HG03108 (cell line): Measurements from ENCODE around the gene DDIAS.
"Not testable (repeated sequence)": the region's sequence is repeated elsewhere in the genome, so short reads cannot be mapped to it uniquely, and the experiment has no call there.

Experiments
- ATAC-seq: cut with Tn5 transposase; IDR thresholded peaks from one replicate; pipeline ENCODE4 v1.9.1; 2021; ENCODE audit warnings: moderate library complexity; ENCODE audit not compliant: unreplicated experiment

Gene DDIAS

GRCh38 chr11:82922396-82923173, 21.0 kb downstream of the DDIAS start:
- ATAC-seq, result not testable (repeated sequence)

DNA sequence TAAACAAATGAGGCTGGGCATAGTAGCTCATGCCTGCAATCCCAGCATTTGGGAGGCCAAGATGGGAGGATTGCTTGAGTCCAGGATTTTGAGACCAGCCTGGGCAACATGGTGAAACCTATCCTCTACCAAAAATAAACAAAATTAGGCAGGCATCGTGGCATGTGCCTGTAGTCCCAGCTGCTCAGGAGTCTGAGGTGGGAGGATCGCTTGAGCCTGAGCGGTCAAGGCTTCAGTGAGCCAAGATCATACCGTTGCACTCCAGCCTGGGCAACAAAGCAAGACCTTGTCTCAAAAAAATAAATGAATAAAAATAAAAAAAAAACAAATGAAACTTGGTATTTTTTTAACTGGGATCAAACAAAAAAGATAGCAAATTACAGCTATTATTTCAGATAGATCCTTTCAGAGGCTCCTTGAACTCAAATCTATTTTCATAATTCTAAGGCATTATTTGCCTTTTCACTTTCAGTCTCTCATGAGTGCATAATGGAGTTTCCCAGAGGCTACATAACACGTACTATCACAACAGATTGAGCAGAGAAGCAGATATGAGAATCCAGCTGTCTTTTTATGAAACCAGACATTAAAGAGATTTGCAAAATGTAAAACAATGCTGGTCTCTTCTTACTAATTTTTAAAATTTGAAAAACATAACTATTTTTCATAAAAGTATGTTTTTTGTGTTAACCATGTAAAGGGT, 23.1 kb downstream of the DDIAS start:
- ATAC-seq, result no peak

DNA sequence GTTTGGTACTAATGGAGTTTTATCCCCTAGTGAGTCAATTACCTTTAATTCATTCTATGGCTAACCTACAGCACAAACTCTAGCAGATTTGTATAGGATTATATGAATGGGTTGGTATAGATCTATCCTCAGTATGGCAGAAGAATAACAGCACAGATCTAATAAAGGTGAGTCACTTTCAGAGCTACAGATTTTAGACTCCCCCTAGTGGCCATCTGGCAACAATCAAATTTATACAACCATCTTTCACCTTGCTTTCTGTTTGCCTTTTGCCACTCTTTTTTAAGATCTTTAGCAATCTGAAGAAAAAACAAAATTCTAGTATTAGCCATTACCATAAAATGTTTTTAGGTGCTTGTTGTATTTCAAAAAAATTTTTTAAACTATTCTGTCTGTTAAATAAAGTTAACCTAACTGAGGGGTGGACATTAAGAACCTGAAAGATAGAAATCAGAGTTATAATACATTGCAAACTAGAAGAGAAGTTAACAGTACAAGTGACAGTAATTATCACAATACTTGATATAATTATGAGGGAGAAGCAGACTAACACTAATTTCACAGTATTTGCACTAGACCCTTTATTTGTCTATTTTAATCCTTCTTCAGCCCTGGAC, 25.8 kb downstream of the DDIAS start:
- ATAC-seq, result peak; percentile 61

GRCh38 chr11:82929121-82929520, 27.6 kb downstream of the DDIAS start:
- no peak for ATAC-seq

DNA sequence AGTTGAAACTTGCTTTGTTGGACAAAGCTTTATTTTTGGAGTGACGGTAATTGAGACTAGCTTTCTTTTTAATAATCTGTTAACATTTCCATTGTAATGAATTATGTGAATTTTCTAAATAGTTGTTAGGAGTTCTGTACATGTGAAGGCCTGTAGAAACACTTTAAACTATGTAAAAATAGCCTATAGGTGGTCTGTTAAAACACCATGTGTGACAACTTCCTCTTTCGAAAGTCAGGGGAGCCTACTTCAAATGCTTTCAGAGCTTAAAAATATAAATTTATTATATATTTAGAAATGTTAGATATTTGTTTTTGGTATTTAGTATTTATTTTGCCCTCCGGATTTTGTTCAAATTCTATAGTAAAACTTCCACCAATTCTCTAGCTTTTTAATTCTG, 28.7 kb downstream of the DDIAS start:
- ATAC-seq, result no peak

GRCh38 chr11:82930734-82931133, 29.2 kb downstream of the DDIAS start:
- no peak for ATAC-seq

DNA sequence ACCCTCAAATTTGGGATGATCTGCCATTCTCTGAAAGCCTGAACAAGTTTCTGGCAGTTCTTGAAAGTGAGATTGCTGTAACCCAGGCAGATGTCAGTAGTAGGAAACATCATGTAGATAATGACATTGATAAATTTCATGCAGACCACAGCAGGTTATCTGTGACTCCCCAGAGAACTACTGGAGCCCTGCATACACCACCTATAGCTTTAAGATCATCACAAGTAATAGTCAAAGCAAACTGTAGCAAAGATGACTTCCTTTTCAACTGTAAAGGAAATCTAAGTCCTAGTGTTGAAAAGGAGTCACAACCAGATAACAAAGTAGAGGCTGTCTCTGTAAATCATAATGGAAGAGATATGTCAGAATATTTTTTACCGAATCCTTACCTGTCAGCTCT, 31.0 kb downstream of the DDIAS start:
- no peak for ATAC-seq

DNA sequence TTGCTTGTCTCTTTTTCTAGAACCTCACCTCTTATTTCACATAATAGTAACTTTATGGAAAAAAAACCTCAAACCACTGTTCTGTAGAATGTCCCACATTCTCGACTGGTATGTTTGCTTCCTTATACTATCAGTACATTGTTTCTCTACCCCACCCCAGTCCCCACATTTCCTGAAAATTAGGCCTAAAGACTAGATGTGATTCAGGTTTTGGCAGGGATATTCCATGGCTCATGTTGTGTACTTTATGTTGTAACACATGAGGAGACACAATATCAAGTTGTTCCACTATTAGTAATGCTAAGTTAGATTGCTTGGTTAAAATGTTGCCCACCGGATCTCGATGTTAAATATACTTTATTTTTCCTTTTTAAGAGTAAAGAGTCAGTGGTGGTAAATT, 34.7 kb downstream of the DDIAS start:
- no peak for ATAC-seq

- no peak for ATAC-seq
These were observed 36.0 kb downstream of the DDIAS start for GRCh38 chr11:82937554-82937953.

DNA sequence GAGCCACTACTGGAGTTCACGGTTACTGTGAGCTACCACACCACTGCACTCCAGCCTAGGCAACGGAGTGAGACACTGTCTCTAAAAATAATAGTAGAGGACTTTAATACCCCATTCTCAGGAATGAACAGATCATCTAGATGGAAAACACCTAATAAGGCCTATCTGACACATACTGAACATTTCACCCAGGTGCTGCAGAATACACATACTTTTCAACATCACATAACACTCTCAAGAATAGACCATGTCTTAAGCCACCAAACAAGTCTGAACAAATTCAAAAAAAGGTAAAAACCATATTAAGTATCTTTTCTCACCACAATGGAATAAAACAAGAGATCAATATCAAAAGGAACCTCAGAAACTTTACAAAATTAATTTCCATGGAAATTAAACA, 37.9 kb downstream of the DDIAS start:
- ATAC-seq, result no peak

- no peak for ATAC-seq
These were observed 40.8 kb downstream of the DDIAS start for GRCh38 chr11:82942376-82942775.

- not testable (repeated sequence) for ATAC-seq
These were observed 41.9 kb downstream of the DDIAS start for GRCh38 chr11:82943430-82943829.

DNA sequence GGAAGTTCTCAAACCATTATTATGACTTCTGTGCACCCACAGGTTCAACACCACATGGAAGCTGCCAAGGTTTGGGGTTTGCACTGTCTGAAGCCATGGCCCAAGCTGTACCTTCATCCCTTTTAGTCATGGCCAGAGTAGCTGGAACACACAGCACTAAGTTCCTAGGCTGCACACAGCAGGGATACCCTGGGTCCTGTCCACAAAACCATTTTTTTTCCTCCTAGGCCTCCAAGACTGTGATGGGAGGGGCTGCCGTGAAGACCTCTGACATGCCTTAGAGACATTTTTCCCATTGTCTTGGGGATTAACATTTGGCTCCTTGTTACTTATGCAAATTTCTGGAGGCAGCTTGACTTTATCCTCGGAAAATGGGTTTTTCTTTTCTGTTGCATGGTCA, 42.7 kb downstream of the DDIAS start:
- no peak for ATAC-seq

- not testable (repeated sequence) for ATAC-seq
These were observed 43.5 kb downstream of the DDIAS start for GRCh38 chr11:82945041-82945440.

- ATAC-seq, result no peak
These were observed 44.1 kb downstream of the DDIAS start for GRCh38 chr11:82945682-82946081.

- ATAC-seq, result no peak
These were observed 47.8 kb downstream of the DDIAS start for GRCh38 chr11:82949352-82949751.

DNA sequence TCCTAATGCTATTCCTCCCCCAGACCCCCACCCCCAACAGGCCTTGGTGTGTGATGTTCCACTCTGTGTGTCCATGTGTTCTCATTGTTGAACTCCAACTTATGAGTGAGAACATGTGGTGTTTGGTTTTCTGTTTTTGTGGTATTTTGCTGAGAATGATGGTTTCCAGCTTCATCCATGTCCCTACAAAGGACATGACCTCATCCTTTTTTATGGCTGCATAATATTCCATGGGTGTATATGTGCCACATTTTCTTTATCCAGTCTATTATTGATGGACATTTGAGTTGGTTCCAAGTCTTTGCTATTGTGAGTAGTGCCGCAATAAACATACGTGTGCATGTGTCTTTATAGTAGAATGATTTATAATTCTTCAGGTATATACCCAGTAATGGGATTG, 49.0 kb downstream of the DDIAS start:
- not testable (repeated sequence) for ATAC-seq

DNA sequence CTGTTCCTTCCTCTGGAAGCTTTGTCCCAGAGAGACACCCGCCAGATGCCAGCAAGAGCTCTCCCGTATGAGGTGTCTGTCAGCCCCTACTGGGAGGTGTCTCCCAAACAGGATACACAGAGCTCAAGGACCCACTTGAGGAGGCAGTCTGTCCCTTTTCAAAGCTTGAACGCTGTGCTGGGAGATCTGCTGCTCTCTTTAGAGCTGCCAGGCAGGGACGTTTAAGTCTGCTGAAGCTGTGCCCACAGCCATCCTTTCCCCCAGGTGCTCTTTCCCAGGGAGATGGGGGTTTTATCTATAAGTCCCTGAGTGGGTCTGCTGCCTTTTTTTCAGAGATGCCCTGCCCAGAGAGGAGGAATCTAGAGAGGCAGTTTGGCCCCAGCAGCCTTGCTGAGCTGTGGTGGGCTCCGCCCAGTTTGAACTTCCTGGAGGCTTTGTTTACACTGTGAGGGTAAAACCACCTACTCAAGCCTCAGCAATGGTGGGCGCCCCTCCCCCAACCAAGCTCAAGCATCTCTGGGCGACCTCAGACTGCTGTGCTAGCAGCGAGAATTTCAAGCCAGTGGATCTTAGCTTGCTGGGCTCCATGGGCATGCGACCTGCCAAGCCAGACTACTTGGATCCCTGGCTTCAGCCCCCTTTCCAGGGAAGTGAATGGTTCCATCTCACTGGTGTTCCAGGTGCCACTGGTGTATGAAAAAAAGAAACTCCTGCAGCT, 54.4 kb downstream of the DDIAS start:
- not testable (repeated sequence) for ATAC-seq

DNA sequence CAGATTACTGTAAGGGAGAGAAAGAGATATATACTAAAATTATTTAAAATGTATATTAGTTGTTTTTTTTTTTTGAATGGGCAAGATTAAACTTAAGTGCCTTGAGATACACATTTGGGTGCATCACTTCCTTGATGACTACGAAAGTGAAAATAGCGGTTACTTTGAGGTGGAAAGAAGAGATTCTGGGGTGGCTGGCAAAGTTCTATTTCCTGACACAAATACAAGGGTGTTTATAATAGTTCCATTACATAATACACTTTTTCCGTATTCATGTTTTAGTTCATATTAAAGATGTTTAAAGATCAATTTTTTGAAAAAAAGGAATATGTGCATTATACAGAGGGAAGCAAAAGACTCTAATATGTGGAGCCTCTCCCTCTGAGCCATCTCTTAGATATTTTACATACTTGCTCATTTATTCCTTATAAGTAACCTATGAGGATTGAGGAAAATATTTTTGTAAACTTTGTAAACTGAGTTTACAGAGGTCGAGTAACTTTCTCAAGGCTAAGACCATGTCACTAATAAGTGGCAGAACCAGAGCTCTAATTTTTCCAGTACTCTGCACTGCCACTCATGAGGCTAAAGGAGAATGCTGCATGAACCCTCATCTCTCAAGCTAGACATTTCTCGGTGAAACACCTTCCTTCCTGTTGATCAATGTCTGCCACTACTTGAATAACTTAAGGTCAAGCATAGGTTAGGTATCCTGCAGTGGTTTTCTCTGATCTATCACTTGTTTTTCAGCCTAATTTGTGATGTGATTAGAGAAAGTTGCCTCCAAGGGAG, 58.6 kb downstream of the DDIAS start:
- ATAC-seq, result peak; percentile 86

- ATAC-seq, result peak; percentile 21
These were observed 59.2 kb downstream of the DDIAS start for GRCh38 chr11:82960779-82961143.

- not testable (repeated sequence) for ATAC-seq
These were observed 60.5 kb downstream of the DDIAS start for GRCh38 chr11:82962021-82962420.
